H9 (cell line): ENCODE results near the gene AJAP1. TPM values are rescaled to one million over a fixed set of nuclear protein-coding genes. Genes with fewer than 3 reads are reported as not detected.

ENCODE experiments used
- DNase-seq: peaks from one replicate; pipeline ENCODE4 v3.0.0-alpha.2; 2017
- H2AFZ ChIP-seq: one replicate; pipeline ENCODE4 v1.6.1; 2013; ENCODE audit warnings: mild to moderate bottlenecking, low read length, control low read depth, moderate library complexity
- H2AK5ac ChIP-seq: 2 replicates; pipeline ENCODE4 v1.6.1; 2013; ENCODE audit warnings: low read length, control low read depth, mixed read lengths; ENCODE audit not compliant: insufficient read length
- H2BK120ac ChIP-seq: one replicate; pipeline ENCODE4 v1.6.1; 2013; ENCODE audit warnings: low read depth, mild to moderate bottlenecking, low read length, control low read depth, inconsistent platforms; ENCODE audit not compliant: poor library complexity, severe bottlenecking
- H2BK12ac ChIP-seq: 2 replicates; pipeline ENCODE4 v1.6.1; 2013; ENCODE audit warnings: low read length, control low read depth, mixed read lengths, low read depth; ENCODE audit not compliant: insufficient read length
- H2BK15ac ChIP-seq: 2 replicates; pipeline ENCODE4 v1.6.1; 2013; ENCODE audit warnings: low read depth, low read length, control low read depth
- H2BK20ac ChIP-seq: one replicate; pipeline ENCODE4 v1.6.1; 2013; ENCODE audit warnings: low read depth, mild to moderate bottlenecking, low read length, control low read depth, inconsistent platforms; ENCODE audit not compliant: poor library complexity, severe bottlenecking
- H2BK5ac ChIP-seq: 2 replicates; pipeline ENCODE4 v1.6.1; 2013; ENCODE audit warnings: low read length, control low read depth, mixed read lengths; ENCODE audit not compliant: insufficient read length
- H3K14ac ChIP-seq: 2 replicates; pipeline ENCODE4 v1.6.1; 2013; ENCODE audit warnings: low read length, control low read depth; ENCODE audit not compliant: insufficient read depth
- H3K18ac ChIP-seq: 2 replicates; pipeline ENCODE4 v1.6.1; 2013; ENCODE audit warnings: low read depth, mild to moderate bottlenecking, mixed read lengths, low read length, control low read depth; ENCODE audit not compliant: insufficient read length
- H3K23ac ChIP-seq: 2 replicates; pipeline ENCODE4 v1.6.1; 2013; ENCODE audit warnings: low read length, control low read depth, mixed read lengths, low read depth; ENCODE audit not compliant: insufficient read length
- H3K23me2 ChIP-seq: 2 replicates; pipeline ENCODE4 v1.6.1; 2013; ENCODE audit warnings: low read depth, mild to moderate bottlenecking, mixed read lengths, low read length, control low read depth; ENCODE audit not compliant: insufficient read length, poor library complexity, severe bottlenecking
- H3K27ac ChIP-seq: 2 replicates; pipeline ENCODE4 v1.5.1; 2013; ENCODE audit warnings: low read length, control low read depth, mixed read lengths, low read depth; ENCODE audit not compliant: insufficient read length
- H3K27me3 ChIP-seq: 2 replicates; pipeline ENCODE4 v1.6.1; 2013; ENCODE audit warnings: low read length, control low read depth, inconsistent platforms; ENCODE audit not compliant: insufficient read depth
- H3K4ac ChIP-seq: 2 replicates; pipeline ENCODE4 v1.6.1; 2013; ENCODE audit warnings: low read depth, mild to moderate bottlenecking, control low read depth, inconsistent platforms, low read length, moderate library complexity
- H3K4me1 ChIP-seq: 2 replicates; pipeline ENCODE4 v1.6.1; 2013; ENCODE audit warnings: low read length, control low read depth, inconsistent platforms; ENCODE audit not compliant: insufficient read depth
- H3K4me2 ChIP-seq: 2 replicates; pipeline ENCODE4 v1.6.1; 2013; ENCODE audit warnings: low read length, control low read depth, mixed read lengths; ENCODE audit not compliant: insufficient read length, insufficient read depth
- H3K56ac ChIP-seq: 2 replicates; pipeline ENCODE4 v1.6.1; 2013; ENCODE audit warnings: low read depth, mild to moderate bottlenecking, mixed read lengths, low read length, control low read depth; ENCODE audit not compliant: insufficient read length
- H3K79me1 ChIP-seq: 2 replicates; pipeline ENCODE4 v1.6.1; 2013; ENCODE audit warnings: low read depth, mild to moderate bottlenecking, moderate library complexity, low read length, control low read depth, inconsistent platforms; ENCODE audit not compliant: insufficient read depth, poor library complexity, severe bottlenecking
- H3K79me2 ChIP-seq: 2 replicates; pipeline ENCODE4 v1.6.1; 2013; ENCODE audit warnings: low read length, control low read depth, inconsistent platforms; ENCODE audit not compliant: insufficient read depth
- H3K9ac ChIP-seq: 2 replicates; pipeline ENCODE4 v1.6.1; 2013; ENCODE audit warnings: low read length, control low read depth, mixed read lengths; ENCODE audit not compliant: insufficient read length; ENCODE audit errors: extremely low read depth
- H3K9me3 ChIP-seq: one replicate; pipeline ENCODE4 v1.6.1; 2013; ENCODE audit warnings: low read depth, low read length, inconsistent platforms; ENCODE audit not compliant: control insufficient read depth
- H3T11ph ChIP-seq: one replicate; pipeline ENCODE4 v1.6.1; 2013; ENCODE audit warnings: mild to moderate bottlenecking, low read length, control low read depth, inconsistent platforms
- H4K20me1 ChIP-seq: one replicate; pipeline ENCODE4 v1.6.1; 2013; ENCODE audit not compliant: control insufficient read depth, insufficient read length, insufficient read depth
- H4K5ac ChIP-seq: 2 replicates; pipeline ENCODE4 v1.6.1; 2013; ENCODE audit warnings: low read depth, mild to moderate bottlenecking, mixed read lengths, low read length, control low read depth; ENCODE audit not compliant: insufficient read length
- H4K8ac ChIP-seq: replicated peaks from 2 replicates; pipeline ENCODE4 v1.6.1; 2013; ENCODE audit warnings: low read length, control low read depth, mixed read lengths, low read depth; ENCODE audit not compliant: insufficient read length
- H4K91ac ChIP-seq: 2 replicates; pipeline ENCODE4 v1.6.1; 2013; ENCODE audit warnings: low read depth, mild to moderate bottlenecking, moderate library complexity, mixed read lengths, low read length, control low read depth; ENCODE audit not compliant: insufficient read length
- H3K27ac Mint-ChIP-seq, 3 experiments: 2 replicates in 2 of 3; 3 replicates in 1 of 3; pipeline ENCODE4 v1.8.0; 2020 to 2021; ENCODE audit warnings: mixed read lengths in 3 of 3, mild to moderate bottlenecking in 1 of 3, moderate library complexity in 1 of 3
- H3K27me3 Mint-ChIP-seq: 2 replicates; pipeline ENCODE4 v1.8.0; 2021; ENCODE audit warnings: low read depth, mild to moderate bottlenecking, moderate library complexity, mixed read lengths
- H3K36me3 Mint-ChIP-seq, 3 experiments: 2 replicates in 2 of 3; 3 replicates in 1 of 3; pipeline ENCODE4 v1.8.0; 2020 to 2021; ENCODE audit warnings: low read depth in 3 of 3, mixed read lengths in 3 of 3; ENCODE audit not compliant: insufficient read depth in 1 of 3
- H3K4me1 Mint-ChIP-seq, 2 experiments: 2 replicates each; pipeline ENCODE4 v1.8.0; 2020; ENCODE audit warnings: mixed read lengths in 2 of 2
- H3K4me3 Mint-ChIP-seq, 2 experiments: 2 replicates in 1 of 2; 3 replicates in 1 of 2; pipeline ENCODE4 v1.8.0; 2020 to 2021; ENCODE audit warnings: mild to moderate bottlenecking in 2 of 2, mixed read lengths in 2 of 2, moderate library complexity in 1 of 2
- H3K9me3 Mint-ChIP-seq, 2 experiments: 2 replicates in 1 of 2; 3 replicates in 1 of 2; pipeline ENCODE4 v1.8.0; 2020; ENCODE audit warnings: mild to moderate bottlenecking in 2 of 2, mixed read lengths in 2 of 2, moderate library complexity in 1 of 2
- CTCF ChIP-seq: fragments of 200-600 bp; sonication (generic); conservative IDR thresholded peaks from 3 replicates; pipeline ENCODE4 v1.8.0; 2021; ENCODE audit warnings: antibody characterized with exemption, mild to moderate bottlenecking
- WGBS: extraction: QIAGEN DNeasy Blood & Tissue Kit; methylation state at CpG from one replicate; pipeline ENCODE4 v1.1.7; 2013; ENCODE audit warnings: missing lambda C conversion rate, low lambda C conversion rate, mixed read lengths; ENCODE audit not compliant: insufficient read length; ENCODE audit errors: extremely low coverage; 5-methylcytosine and 5-hydroxymethylcytosine counted together
- total RNA-seq: library from RNA; stranded (reverse); gene quantifications from 2 replicates; pipeline ENCODE4 v1.2.1, GENCODE V29; 2021

The AJAP1 gene
- total RNA-seq, 1 experiment from 2014 or later = 8.6 TPM

- no peaks in the 10 kb centered on the region for H3K23me2 ChIP-seq
- H3K27ac ChIP-seq = no peak overlapping the region
- no peak overlapping the region for H3K56ac ChIP-seq
- H3T11ph ChIP-seq = no peak overlapping the region
- H3K9me3 ChIP-seq = no peaks in the 10 kb centered on the region
- no peak overlapping the region for H2AK5ac ChIP-seq
- no peak overlapping the region; the same call in 1 of the 2 replicates for H3K14ac ChIP-seq
- H3K36me3 Mint-ChIP-seq = peaks cover 0 to 10% (median 0%) of the 10 kb centered on the region in 3 experiments; a peak in 3 of 7 replicates
- no peaks in the 10 kb centered on the region for H3K4me1 ChIP-seq
- no peak overlapping the region for H3K27ac Mint-ChIP-seq
- H3K23ac ChIP-seq = no peak overlapping the region
- H3K9ac ChIP-seq = no peak overlapping the region
- H4K20me1 ChIP-seq = no peaks in the 10 kb centered on the region
- no peak overlapping the region for H2AFZ ChIP-seq
- H4K8ac ChIP-seq = no peak overlapping the region
- H3K9me3 Mint-ChIP-seq = peaks cover 0 to 7% of the 10 kb centered on the region in 2 experiments; a peak in 3 of 5 replicates
- DNase-seq = no peak
- no peak overlapping the region for H2BK12ac ChIP-seq
- H3K27me3 Mint-ChIP-seq = peaks cover 11% of the 10 kb centered on the region
- H3K4me3 Mint-ChIP-seq = no peak overlapping the region
- no peak overlapping the region for H4K91ac ChIP-seq
- no peak overlapping the region for H3K4me2 ChIP-seq
- H2BK20ac ChIP-seq = no peak overlapping the region
- WGBS = no CpG with 5 or more reads among the region's 6 CpGs
- H3K79me2 ChIP-seq = no peaks in the 10 kb centered on the region
- no peak for TF ChIP-seq CTCF
- H3K4ac ChIP-seq = no peak overlapping the region
- no peak overlapping the region for H4K5ac ChIP-seq
- no peak overlapping the region for H2BK120ac ChIP-seq
- no peaks in the 10 kb centered on the region for H3K79me1 ChIP-seq
- H2BK5ac ChIP-seq = no peak overlapping the region
- H3K27me3 ChIP-seq = no peaks in the 10 kb centered on the region
- H2BK15ac ChIP-seq = no peak overlapping the region
- H3K18ac ChIP-seq = no peak overlapping the region
- peaks cover 0 to 4% of the 10 kb centered on the region in 2 experiments; a peak in 1 of 4 replicates for H3K4me1 Mint-ChIP-seq
These were observed 38.9 kb downstream of the AJAP1 start for GRCh38 chr1:4693331-4693730.
